PC-3 (cell line): ENCODE results near the gene HPF1.

Experiments
- EZH2 ChIP-seq: fragments of 300-600 bp; sonication (generic); IDR thresholded peaks from one replicate; pipeline ENCODE4 v1.6.1; 2017; ENCODE audit warnings: antibody characterized with exemption, mild to moderate bottlenecking, low read length; ENCODE audit not compliant: unreplicated experiment
- TF ChIP-seq, protein P1 (sequence below): fragments of 300-600 bp; sonication (generic); conservative IDR thresholded peaks from 2 replicates; pipeline ENCODE4 v1.5.1; 2017; ENCODE audit warnings: antibody characterized with exemption, low read depth, mild to moderate bottlenecking, low read length

DNA sequence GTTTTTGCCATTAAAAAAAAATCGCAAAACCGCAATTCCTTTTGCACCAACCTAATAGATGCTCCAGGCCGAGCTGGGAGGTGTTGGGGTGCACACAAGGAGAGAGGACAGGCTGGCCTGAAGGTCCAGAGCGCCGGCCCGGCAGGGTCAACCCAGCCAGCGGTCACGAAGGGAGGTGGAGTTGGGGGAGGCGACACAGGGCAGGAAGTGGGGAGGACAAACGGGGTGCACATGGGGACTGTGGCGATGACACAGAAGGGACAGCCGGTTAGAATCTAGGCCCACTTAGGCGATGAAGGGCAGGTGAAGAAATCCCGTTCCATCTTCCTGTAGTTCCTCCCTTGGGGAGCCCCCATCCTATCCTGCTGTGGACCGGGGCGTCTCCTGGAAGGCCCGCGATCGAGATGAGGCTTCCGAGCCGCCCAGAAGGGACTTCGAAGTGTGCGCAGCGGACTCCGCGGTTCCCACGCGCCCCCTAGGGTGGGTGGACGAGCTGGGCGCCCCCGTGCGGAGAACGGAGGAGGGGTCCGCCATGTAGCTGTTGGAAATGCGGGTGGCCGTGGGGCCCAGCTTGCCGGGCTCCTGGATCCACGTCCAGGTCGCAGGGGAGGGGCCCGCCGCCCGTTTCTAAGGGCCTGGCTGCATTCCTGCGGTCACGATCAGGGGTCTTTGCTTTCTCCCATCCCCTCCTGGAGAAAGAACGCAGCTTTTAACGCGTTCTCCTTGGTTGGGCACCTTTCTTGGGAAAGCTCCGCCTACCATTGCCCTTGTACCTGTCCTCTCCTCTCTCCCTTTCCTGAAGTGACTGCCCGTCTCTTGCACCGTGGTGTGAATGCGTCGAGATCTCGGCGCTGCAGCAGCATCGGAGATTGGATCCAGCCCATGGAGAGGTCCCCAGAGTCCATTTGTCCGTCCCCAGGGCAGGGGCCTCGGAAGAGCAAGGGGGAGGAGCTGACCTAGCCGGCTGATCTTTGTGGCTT lies 17.0 kb upstream of the HPF1 start:
- TF ChIP-seq, protein P1, sequence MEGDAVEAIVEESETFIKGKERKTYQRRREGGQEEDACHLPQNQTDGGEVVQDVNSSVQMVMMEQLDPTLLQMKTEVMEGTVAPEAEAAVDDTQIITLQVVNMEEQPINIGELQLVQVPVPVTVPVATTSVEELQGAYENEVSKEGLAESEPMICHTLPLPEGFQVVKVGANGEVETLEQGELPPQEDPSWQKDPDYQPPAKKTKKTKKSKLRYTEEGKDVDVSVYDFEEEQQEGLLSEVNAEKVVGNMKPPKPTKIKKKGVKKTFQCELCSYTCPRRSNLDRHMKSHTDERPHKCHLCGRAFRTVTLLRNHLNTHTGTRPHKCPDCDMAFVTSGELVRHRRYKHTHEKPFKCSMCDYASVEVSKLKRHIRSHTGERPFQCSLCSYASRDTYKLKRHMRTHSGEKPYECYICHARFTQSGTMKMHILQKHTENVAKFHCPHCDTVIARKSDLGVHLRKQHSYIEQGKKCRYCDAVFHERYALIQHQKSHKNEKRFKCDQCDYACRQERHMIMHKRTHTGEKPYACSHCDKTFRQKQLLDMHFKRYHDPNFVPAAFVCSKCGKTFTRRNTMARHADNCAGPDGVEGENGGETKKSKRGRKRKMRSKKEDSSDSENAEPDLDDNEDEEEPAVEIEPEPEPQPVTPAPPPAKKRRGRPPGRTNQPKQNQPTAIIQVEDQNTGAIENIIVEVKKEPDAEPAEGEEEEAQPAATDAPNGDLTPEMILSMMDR = no peak
- TF ChIP-seq EZH2 = no peak
